ENCODE results near the gene TMEM40. TPM values are rescaled to one million over a fixed set of nuclear protein-coding genes. Genes with fewer than 3 reads are reported as not detected.
"Not testable (repeated sequence)": the region's sequence is repeated elsewhere in the genome, so short reads cannot be mapped to it uniquely, and the experiment has no call there.

Gene TMEM40
- total RNA-seq, 1 donor from 2014 or later: 5.6 TPM

DNA sequence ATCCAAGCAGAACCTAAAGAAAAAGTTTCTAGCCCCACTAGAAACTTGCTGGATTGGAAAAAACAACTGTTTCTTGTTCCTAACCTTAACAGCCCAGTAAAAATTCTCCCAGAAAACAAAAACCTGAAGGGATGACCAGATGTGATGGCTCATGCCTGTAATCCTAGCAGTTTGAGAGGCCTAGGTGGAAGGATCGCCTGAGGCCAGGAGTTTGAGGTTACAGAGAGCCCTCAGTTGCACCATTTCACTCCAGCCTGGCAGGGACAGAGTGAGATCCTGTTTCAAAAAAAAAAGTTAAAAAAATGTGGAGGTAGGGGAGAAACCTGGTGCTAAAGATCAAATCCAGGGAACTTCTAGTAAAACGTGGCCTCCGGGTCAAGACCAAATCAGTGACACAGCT, 56.6 kb downstream of the TMEM40 start:
- intact Hi-C loops (cut with DNase I): no loop called here
- ATAC-seq (ENCODE audit: poor library complexity) (no peak), DNase-seq (no peak)

- intact Hi-C loops (cut with DNase I); ATAC-seq (ENCODE audit: poor library complexity); DNase-seq: not testable (repeated sequence)
These were observed 57.5 kb downstream of the TMEM40 start for GRCh38 chr3:12701601-12702000.

GRCh38 chr3:12700800-12701199, 58.3 kb downstream of the TMEM40 start:
- no peak for ATAC-seq (ENCODE audit: poor library complexity)
- no peak for DNase-seq
- intact Hi-C loops (cut with DNase I): no loop called here

- DNase-seq (no peak), ATAC-seq (ENCODE audit: poor library complexity) (no peak)
- intact Hi-C loops (cut with DNase I): no loop called here
These were observed 63.1 kb downstream of the TMEM40 start for GRCh38 chr3:12695916-12696315.

DNA sequence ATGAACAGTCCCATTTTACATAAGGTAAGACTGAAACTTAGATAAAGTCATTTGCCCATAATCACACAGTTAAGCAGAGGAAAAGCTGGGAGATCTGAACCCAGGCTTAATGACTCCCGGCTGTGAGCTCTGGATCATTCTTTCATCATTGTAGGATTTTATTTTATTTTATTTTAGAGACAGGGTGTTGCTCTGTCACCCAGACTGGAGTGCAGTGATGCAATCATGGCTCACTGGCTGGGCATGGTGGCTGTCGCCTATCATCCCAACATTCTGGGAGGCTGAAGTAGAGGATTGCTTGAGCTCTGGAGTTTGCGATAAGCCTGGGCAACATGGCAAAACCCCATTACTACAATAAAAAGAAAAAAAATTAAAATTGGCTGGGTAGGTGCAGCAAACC, 63.9 kb downstream of the TMEM40 start:
- no peak for DNase-seq
- intact Hi-C loops (cut with DNase I): no loop called here

GRCh38 chr3:12692444-12692843, 66.6 kb downstream of the TMEM40 start:
- no peak for DNase-seq
- intact Hi-C loops (cut with DNase I): no loop called here
- ATAC-seq (ENCODE audit: poor library complexity): no peak

More for the DNA sequence above, 63.9 kb downstream of the TMEM40 start:
- no peak for ATAC-seq (ENCODE audit: poor library complexity)

- DNase-seq: no peak
- ATAC-seq (ENCODE audit: poor library complexity): no peak
- intact Hi-C loops (cut with DNase I): no loop called here
These were observed 68.9 kb downstream of the TMEM40 start for GRCh38 chr3:12689997-12690711.

GRCh38 chr3:12687948-12688347, 71.1 kb downstream of the TMEM40 start:
- intact Hi-C loops (cut with DNase I): no loop called here
- ATAC-seq (ENCODE audit: poor library complexity): no peak

DNA sequence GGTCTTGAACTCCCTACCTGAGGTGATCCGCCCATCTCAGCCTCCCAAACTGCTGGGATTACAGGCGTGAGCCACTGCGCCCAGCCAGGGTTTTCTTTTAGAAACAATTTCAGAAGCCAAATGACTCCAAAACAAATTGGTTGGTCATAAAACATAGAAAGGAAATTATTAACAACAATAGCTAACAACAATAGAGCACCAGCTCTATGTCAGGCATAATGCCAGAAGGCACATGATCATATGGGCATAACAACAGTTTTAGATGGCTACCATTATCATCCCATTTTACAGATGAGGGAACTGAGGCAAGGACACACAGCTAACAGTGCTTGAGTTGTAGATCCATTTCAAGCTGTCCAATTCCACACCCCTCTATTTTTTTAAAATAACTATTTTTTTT, 73.0 kb downstream of the TMEM40 start:
- ATAC-seq (ENCODE audit: poor library complexity) (no peak), DNase-seq (no peak)
- intact Hi-C loops (cut with DNase I): no loop called here

More at GRCh38 chr3:12687948-12688347, 71.1 kb downstream of the TMEM40 start:
- DNase-seq: no peak

Other genes starting within 250 kb of the TMEM40 start
- not detected for gene MKRN2OS, start 213.8 kb downstream of the TMEM40 start, total RNA-seq
- 27.7 TPM for gene MKRN2, start 202.2 kb downstream of the TMEM40 start, total RNA-seq
- 142 TPM for gene RAF1, start 95.1 kb downstream of the TMEM40 start, total RNA-seq
- 61.6 TPM for gene CAND2, start 37.4 kb upstream of the TMEM40 start, total RNA-seq
- gene RPL32, start 82.3 kb upstream of the TMEM40 start, total RNA-seq: 868 TPM

Data from Right ventricle myocardium superior (tissue), 1 donor.